Parathyroid adenoma (tissue), 2 donors: ENCODE measurements around the gene XPO1.

Experiments
- H2AFZ ChIP-seq: fragments of 300-600 bp; sonication (generic); one replicate; pipeline ENCODE4 v1.7.0; 2017; ENCODE audit warnings: antibody characterized with exemption, mild to moderate bottlenecking
- H3K27ac ChIP-seq: fragments of 300-600 bp; sonication (generic); one replicate; pipeline ENCODE4 v1.7.0; 2017
- H3K27me3 ChIP-seq: fragments of 300-600 bp; sonication (generic); one replicate; pipeline ENCODE4 v1.7.0; 2017; ENCODE audit warnings: low read length; ENCODE audit not compliant: control insufficient read depth, insufficient read depth
- H3K36me3 ChIP-seq: fragments of 300-600 bp; sonication (generic); one replicate; pipeline ENCODE4 v1.7.0; 2017; ENCODE audit warnings: low read length; ENCODE audit not compliant: control insufficient read depth, insufficient read depth
- H3K4me1 ChIP-seq: fragments of 300-600 bp; sonication (generic); one replicate; pipeline ENCODE4 v1.7.0; 2017; ENCODE audit warnings: control low read depth
- H3K4me2 ChIP-seq: fragments of 300-600 bp; sonication (generic); one replicate; pipeline ENCODE4 v1.7.0; 2017; ENCODE audit warnings: low read length
- H3K4me3 ChIP-seq: fragments of 300-600 bp; sonication (generic); one replicate; pipeline ENCODE4 v1.7.0; 2017; ENCODE audit warnings: low read depth, low read length
- H3K79me2 ChIP-seq: fragments of 300-600 bp; sonication (generic); one replicate; pipeline ENCODE4 v1.7.0; 2017; ENCODE audit warnings: control low read depth
- H3K9ac ChIP-seq: fragments of 300-600 bp; sonication (generic); one replicate; pipeline ENCODE4 v1.7.0; 2017; ENCODE audit warnings: mild to moderate bottlenecking
- H3K9me3 ChIP-seq: fragments of 300-600 bp; sonication (generic); one replicate; pipeline ENCODE4 v1.7.0; 2017; ENCODE audit warnings: low read length; ENCODE audit not compliant: control insufficient read depth
- CTCF ChIP-seq: fragments of 300-600 bp; sonication (generic); IDR thresholded peaks from one replicate; pipeline ENCODE4 v1.7.0; 2017; ENCODE audit warnings: antibody characterized with exemption, mild to moderate bottlenecking
- donor health status: primary hyperparathyroidism.

Gene XPO1

GRCh38 chr2:61536180-61536571 is 2.0 kb downstream of the XPO1 start:
- H3K27me3 ChIP-seq = no peaks in the 10 kb centered on the region
- peak overlapping the region; percentile 89 for H3K4me3 ChIP-seq
- peak overlapping the region; percentile 12 for H3K9ac ChIP-seq
- H3K4me1 ChIP-seq = peaks cover 3% of the 10 kb centered on the region
- H2AFZ ChIP-seq = peak overlapping the region; percentile 65
- H3K9me3 ChIP-seq = no peaks in the 10 kb centered on the region
- H3K36me3 ChIP-seq = no peaks in the 10 kb centered on the region
- peak overlapping the region; percentile 87 for H3K4me2 ChIP-seq
- H3K27ac ChIP-seq = peak overlapping the region; percentile 97
- peaks cover 27% of the 10 kb centered on the region for H3K79me2 ChIP-seq
- TF ChIP-seq CTCF = no peak

- Histone ChIP-seq H3K9ac (no peak overlapping the region), H3K9me3 (no peaks in the 10 kb centered on the region), H3K79me2 (peaks cover 27% of the 10 kb centered on the region), H3K27me3 (no peaks in the 10 kb centered on the region), H3K4me1 (peaks cover 3% of the 10 kb centered on the region), H3K27ac (no peak overlapping the region), H3K4me3 (peak overlapping the region; percentile 89), H3K36me3 (no peaks in the 10 kb centered on the region), H2AFZ (no peak overlapping the region), H3K4me2 (peak overlapping the region; percentile 87)
- TF ChIP-seq CTCF = no peak
Observed at GRCh38 chr2:61535449-61535848, 2.7 kb downstream of the XPO1 start.

GRCh38 chr2:61534926-61535325 is 3.2 kb downstream of the XPO1 start:
- no peaks in the 10 kb centered on the region for H3K36me3 ChIP-seq
- peaks cover 27% of the 10 kb centered on the region for H3K79me2 ChIP-seq
- no peak overlapping the region for H3K27ac ChIP-seq
- H3K27me3 ChIP-seq = no peaks in the 10 kb centered on the region
- no peak overlapping the region for H2AFZ ChIP-seq
- TF ChIP-seq CTCF = no peak
- H3K4me3 ChIP-seq = no peak overlapping the region
- H3K9ac ChIP-seq = no peak overlapping the region
- H3K4me2 ChIP-seq = peak overlapping the region; percentile 87
- H3K4me1 ChIP-seq = peaks cover 7% of the 10 kb centered on the region
- H3K9me3 ChIP-seq = no peaks in the 10 kb centered on the region

GRCh38 chr2:61530749-61531148 is 7.4 kb downstream of the XPO1 start:
- peak overlapping the region; percentile 76 for H3K27ac ChIP-seq
- peaks cover 8% of the 10 kb centered on the region for H3K4me1 ChIP-seq

More at GRCh38 chr2:61530749-61531148, 7.4 kb downstream of the XPO1 start:
- H3K36me3 ChIP-seq = no peaks in the 10 kb centered on the region
- no peak for TF ChIP-seq CTCF
- H3K79me2 ChIP-seq = peaks cover 33% of the 10 kb centered on the region
- H3K4me2 ChIP-seq = no peak overlapping the region
- no peak overlapping the region for H2AFZ ChIP-seq
- no peaks in the 10 kb centered on the region for H3K27me3 ChIP-seq
- no peak overlapping the region for H3K9ac ChIP-seq
- H3K9me3 ChIP-seq = no peaks in the 10 kb centered on the region
- no peak overlapping the region for H3K4me3 ChIP-seq
